ENCODE results near the gene SLC31A1. TPM values are rescaled to one million over a fixed set of nuclear protein-coding genes. Genes with fewer than 3 reads are reported as not detected.

Gene SLC31A1
- total RNA-seq, 4 donors from 2014 or later, result 2.9 to 5.6 (median 4.3) TPM

GRCh38 chr9:113238202-113238858, 17.0 kb downstream of the SLC31A1 start:
- TF ChIP-seq POLR2A (IDR thresholded peaks at IDR 0.05), result no peak
- TF ChIP-seq, protein P1, sequence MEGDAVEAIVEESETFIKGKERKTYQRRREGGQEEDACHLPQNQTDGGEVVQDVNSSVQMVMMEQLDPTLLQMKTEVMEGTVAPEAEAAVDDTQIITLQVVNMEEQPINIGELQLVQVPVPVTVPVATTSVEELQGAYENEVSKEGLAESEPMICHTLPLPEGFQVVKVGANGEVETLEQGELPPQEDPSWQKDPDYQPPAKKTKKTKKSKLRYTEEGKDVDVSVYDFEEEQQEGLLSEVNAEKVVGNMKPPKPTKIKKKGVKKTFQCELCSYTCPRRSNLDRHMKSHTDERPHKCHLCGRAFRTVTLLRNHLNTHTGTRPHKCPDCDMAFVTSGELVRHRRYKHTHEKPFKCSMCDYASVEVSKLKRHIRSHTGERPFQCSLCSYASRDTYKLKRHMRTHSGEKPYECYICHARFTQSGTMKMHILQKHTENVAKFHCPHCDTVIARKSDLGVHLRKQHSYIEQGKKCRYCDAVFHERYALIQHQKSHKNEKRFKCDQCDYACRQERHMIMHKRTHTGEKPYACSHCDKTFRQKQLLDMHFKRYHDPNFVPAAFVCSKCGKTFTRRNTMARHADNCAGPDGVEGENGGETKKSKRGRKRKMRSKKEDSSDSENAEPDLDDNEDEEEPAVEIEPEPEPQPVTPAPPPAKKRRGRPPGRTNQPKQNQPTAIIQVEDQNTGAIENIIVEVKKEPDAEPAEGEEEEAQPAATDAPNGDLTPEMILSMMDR (IDR thresholded peaks at IDR 0.05 in 4 of 5, conservative IDR thresholded peaks at IDR 0.05 in 1 of 5), result no peak
- Histone ChIP-seq H3K27me3 (no peaks in the 10 kb centered on the region), H3K36me3 (no peaks in the 10 kb centered on the region), H3K4me1 (peaks cover 0 to 13% of the 10 kb centered on the region in 2 donors), H3K27ac (no peak overlapping the region), H3K9me3 (no peaks in the 10 kb centered on the region), H3K4me3 (no peak overlapping the region)
- no peak for DNase-seq
- ATAC-seq, result no peak
- intact Hi-C loops (cut with DNase I; ENCODE audit: low total_unique reads) (no loop called here), in situ Hi-C loops (cut with MboI; ENCODE audit: low sequenced_read_pairs in 4 of 4) (no loop called here)

DNA sequence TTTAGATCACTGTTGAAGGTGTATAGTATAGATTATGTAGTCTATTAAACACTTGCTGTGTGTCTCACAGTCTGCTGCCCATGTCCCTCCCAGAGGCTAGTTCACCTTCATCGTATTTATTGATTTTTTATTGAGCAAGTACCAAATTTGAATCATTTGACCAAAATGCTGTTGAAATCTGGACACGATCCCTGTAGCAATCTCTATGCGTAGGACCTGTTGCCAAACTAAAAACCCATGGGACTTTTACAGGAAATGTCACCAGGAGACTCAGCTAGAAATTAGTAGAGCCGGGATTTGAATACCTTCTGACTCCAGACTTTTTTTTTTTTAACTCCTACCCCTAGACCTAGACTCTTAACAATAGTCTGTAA, 17.5 kb downstream of the SLC31A1 start:
- ATAC-seq (no peak), DNase-seq (no peak)
- Histone ChIP-seq H3K27ac (no peak overlapping the region), H3K36me3 (no peaks in the 10 kb centered on the region), H3K27me3 (no peaks in the 10 kb centered on the region), H3K9me3 (no peaks in the 10 kb centered on the region), H3K4me3 (no peak overlapping the region), H3K4me1 (peaks cover 0 to 12% of the 10 kb centered on the region in 2 donors)
- TF ChIP-seq, protein P1 (IDR thresholded peaks at IDR 0.05 in 4 of 5, conservative IDR thresholded peaks at IDR 0.05 in 1 of 5), result no peak
- no peak for TF ChIP-seq POLR2A (IDR thresholded peaks at IDR 0.05)
- in situ Hi-C loops (cut with MboI; ENCODE audit: low sequenced_read_pairs in 4 of 4), result no loop called here
- intact Hi-C loops (cut with DNase I; ENCODE audit: low total_unique reads), result no loop called here

GRCh38 chr9:113241161-113241560, 19.8 kb downstream of the SLC31A1 start:
- no peaks in the 10 kb centered on the region for H3K27me3 ChIP-seq
- intact Hi-C loops (cut with DNase I; ENCODE audit: low total_unique reads) (no loop called here), in situ Hi-C loops (cut with MboI; ENCODE audit: low sequenced_read_pairs in 4 of 4) (no loop called here)
- no peak for ATAC-seq
- DNase-seq, result no peak
- no peaks in the 10 kb centered on the region for H3K9me3 ChIP-seq
- H3K4me3 ChIP-seq, result no peak overlapping the region
- H3K36me3 ChIP-seq, result no peaks in the 10 kb centered on the region
- H3K27ac ChIP-seq, result no peak overlapping the region
- no peak for TF ChIP-seq POLR2A (IDR thresholded peaks at IDR 0.05)
- TF ChIP-seq, protein P1 (IDR thresholded peaks at IDR 0.05 in 4 of 5, conservative IDR thresholded peaks at IDR 0.05 in 1 of 5), result no peak
- H3K4me1 ChIP-seq, result peaks cover 0 to 10% of the 10 kb centered on the region in 2 donors

GRCh38 chr9:113244556-113244955, 23.2 kb downstream of the SLC31A1 start:
- no peak overlapping the region for H3K27ac ChIP-seq
- no peak for TF ChIP-seq POLR2A (IDR thresholded peaks at IDR 0.05)
- TF ChIP-seq, protein P1 (IDR thresholded peaks at IDR 0.05 in 4 of 5, conservative IDR thresholded peaks at IDR 0.05 in 1 of 5), result no peak
- no peaks in the 10 kb centered on the region for H3K9me3 ChIP-seq
- in situ Hi-C loops (cut with MboI; ENCODE audit: low sequenced_read_pairs in 4 of 4), result no loop called here
- no peaks in the 10 kb centered on the region for H3K36me3 ChIP-seq
- H3K4me1 ChIP-seq, result no peaks in the 10 kb centered on the region
- H3K27me3 ChIP-seq, result no peaks in the 10 kb centered on the region
- no peak for ATAC-seq
- no peak for DNase-seq
- intact Hi-C loops (cut with DNase I; ENCODE audit: low total_unique reads), result no loop called here
- H3K4me3 ChIP-seq, result no peak overlapping the region

DNA sequence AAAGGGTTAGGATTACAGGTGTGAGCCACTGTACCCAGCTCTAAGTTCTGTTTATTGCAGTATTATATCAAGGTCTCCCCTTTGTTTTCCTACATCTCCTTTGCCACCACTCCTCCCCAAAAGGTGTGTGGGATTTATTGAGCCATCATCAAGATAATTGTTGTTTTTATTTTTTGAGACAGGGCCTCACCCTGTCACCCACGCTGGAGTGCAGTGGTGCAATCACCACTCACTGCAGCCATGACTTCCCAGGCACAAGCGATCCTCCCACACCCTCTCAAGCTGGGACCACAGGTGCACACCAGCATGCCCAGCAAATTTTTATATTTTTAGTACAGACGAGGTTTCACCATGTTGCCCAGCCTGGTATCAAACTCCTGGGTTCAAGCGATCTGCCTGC, 24.6 kb downstream of the SLC31A1 start:
- in situ Hi-C loops (cut with MboI; ENCODE audit: low sequenced_read_pairs in 4 of 4), result no loop called here

More for the DNA sequence above, 24.6 kb downstream of the SLC31A1 start:
- DNase-seq (no peak), ATAC-seq (no peak)
- H3K4me1 ChIP-seq, result no peaks in the 10 kb centered on the region
- H3K9me3 ChIP-seq, result no peaks in the 10 kb centered on the region
- H3K27ac ChIP-seq, result no peak overlapping the region
- no peak overlapping the region for H3K4me3 ChIP-seq
- no peaks in the 10 kb centered on the region for H3K27me3 ChIP-seq
- TF ChIP-seq, protein P1 (IDR thresholded peaks at IDR 0.05 in 4 of 5, conservative IDR thresholded peaks at IDR 0.05 in 1 of 5), result no peak
- TF ChIP-seq POLR2A (IDR thresholded peaks at IDR 0.05), result no peak
- intact Hi-C loops (cut with DNase I; ENCODE audit: low total_unique reads), result no loop called here
- H3K36me3 ChIP-seq, result no peaks in the 10 kb centered on the region
